Lung (tissue), 12 donors: ENCODE data around the gene CXCL16. TPM values are rescaled to one million over a fixed set of nuclear protein-coding genes. Genes with fewer than 3 reads are reported as not detected.
"Not testable (repeated sequence)": the region's sequence is repeated elsewhere in the genome, so short reads cannot be mapped to it uniquely, and the experiment has no call there.

ENCODE experiments used
- ATAC-seq: fragments of 200-7000 bp; cut with Tn5 transposase; one replicate; pipeline ENCODE4 v1.9.1; 2020; ENCODE audit warnings: moderate number of reproducible peaks; ENCODE audit not compliant: insufficient read depth, low FRiP score
- DNase-seq, 3 donors: peaks; one replicate each; pipeline ENCODE4 v3.0.0-alpha.2; 2013 to 2017
- H3K27ac ChIP-seq, 2 donors: one replicate each; pipeline ENCODE4 v1.5.1; 2013; ENCODE audit warnings: mild to moderate bottlenecking in 2 of 2, moderate library complexity in 2 of 2, control low read depth in 1 of 2, inconsistent platforms in 1 of 2, low read depth in 1 of 2, low read length in 1 of 2
- H3K27me3 ChIP-seq, 3 donors: one replicate each; pipeline ENCODE4 v1.5.1; 2013; ENCODE audit warnings: low read length in 2 of 3; ENCODE audit not compliant: control insufficient read depth in 3 of 3, insufficient read depth in 3 of 3
- H3K36me3 ChIP-seq, 4 donors: one replicate each; pipeline ENCODE4 v1.5.1; 2013; ENCODE audit warnings: low read length in 4 of 4, mild to moderate bottlenecking in 1 of 4, moderate library complexity in 1 of 4; ENCODE audit not compliant: control insufficient read depth in 4 of 4, insufficient read depth in 4 of 4
- H3K4me1 ChIP-seq, 5 donors: one replicate each; pipeline ENCODE4 v1.5.1; 2013; ENCODE audit warnings: low read length in 5 of 5, mild to moderate bottlenecking in 2 of 5, moderate library complexity in 1 of 5; ENCODE audit not compliant: control insufficient read depth in 5 of 5, insufficient read depth in 5 of 5
- H3K4me3 ChIP-seq: one replicate; pipeline ENCODE4 v1.5.1; 2013; ENCODE audit warnings: mild to moderate bottlenecking, control low read depth, moderate library complexity
- H3K9ac ChIP-seq, 2 donors: one replicate each; pipeline ENCODE4 v1.5.1; 2013; ENCODE audit warnings: low read length in 2 of 2, control low read depth in 1 of 2; ENCODE audit not compliant: insufficient read depth in 1 of 2
- H3K9me3 ChIP-seq, 4 donors: one replicate each; pipeline ENCODE4 v1.5.1; 2013; ENCODE audit warnings: low read length in 3 of 4, mild to moderate bottlenecking in 1 of 4, moderate library complexity in 1 of 4; ENCODE audit not compliant: control insufficient read depth in 4 of 4, insufficient read depth in 3 of 4
- CTCF ChIP-seq: IDR thresholded peaks from 2 replicates; pipeline ENCODE4 v1.5.1; 2012; ENCODE audit warnings: mild to moderate bottlenecking; ENCODE audit errors: control extremely low read depth, extremely low read depth
- WGBS, 2 donors: extraction: QIAGEN DNeasy Blood & Tissue Kit; methylation state at CpG; one replicate each; pipeline ENCODE4 v1.1.7; 2013; 5-methylcytosine and 5-hydroxymethylcytosine counted together
- polyA plus RNA-seq, 2 donors: library from polyadenylated mRNA; stranded (reverse); fragments of 200-250 nt; gene quantifications; one replicate each; pipeline ENCODE4 v1.2.1, GENCODE V29; 2013
- total RNA-seq, 2 donors: library from RNA; depleted of rRNA in 1 of 2; stranded (reverse); fragments of >200 nt in 1 of 2; gene quantifications; one replicate each; pipeline ENCODE4 v1.2.1, GENCODE V29; 2014 to 2021
- donor health status: control.
- donor health status: control.
- donor health status: Bipolar disorder and iron deficiency.
- donor health status: healthy.
- donor health status: DM: yes; HTN: yes; CAD: no.

CXCL16 gene
- total and polyA plus RNA-seq, 4 donors = 32.7 to 252 (median 111) TPM

- no peak overlapping the region for H3K4me3 ChIP-seq
- no peaks in the 10 kb centered on the region for H3K27me3 ChIP-seq
- WGBS, 2 donors = 44 to 59% methylated on average over 11 of the region's 11 CpGs
- no peak for TF ChIP-seq CTCF
- peaks cover 0 to 15% (median 4%) of the 10 kb centered on the region in 5 donors for H3K4me1 ChIP-seq
- no peak for ATAC-seq
- peaks cover 0 to 43% (median 5%) of the 10 kb centered on the region in 4 donors for H3K36me3 ChIP-seq
- DNase-seq = no peak
- no peak overlapping the region for H3K9ac ChIP-seq
- H3K9me3 ChIP-seq = no peaks in the 10 kb centered on the region
- peak overlapping the region in 1 of 2 donors; percentile 5 for H3K27ac ChIP-seq
Observed at GRCh38 chr17:4715063-4715744, 24.5 kb downstream of the CXCL16 start.

GRCh38 chr17:4714340-4715062, 25.2 kb downstream of the CXCL16 start:
- not testable (repeated sequence) for ATAC-seq, H3K9me3 ChIP-seq, DNase-seq, H3K4me3 ChIP-seq, H3K27me3 ChIP-seq, H3K9ac ChIP-seq
- 47 to 67% methylated on average over 6 to 9 of the region's 15 CpGs for WGBS, 2 donors
- peaks cover 0 to 37% (median 5%) of the 10 kb centered on the region in 4 donors for H3K36me3 ChIP-seq
- peak overlapping the region in 1 of 2 donors; percentile 6 for H3K27ac ChIP-seq
- H3K4me1 ChIP-seq = peaks cover 0 to 19% (median 4%) of the 10 kb centered on the region in 5 donors

GRCh38 chr17:4712526-4712925, 27.2 kb downstream of the CXCL16 start:
- DNase-seq = no peak
- Histone ChIP-seq H3K9ac (no peak overlapping the region), H3K9me3 (no peaks in the 10 kb centered on the region), H3K4me1 (peaks cover 0 to 19% (median 4%) of the 10 kb centered on the region in 5 donors), H3K27ac (no peak overlapping the region), H3K36me3 (peaks cover 0 to 23% (median 4%) of the 10 kb centered on the region in 4 donors), H3K27me3 (no peaks in the 10 kb centered on the region), H3K4me3 (no peak overlapping the region)
- no peak for ATAC-seq
- no peak for TF ChIP-seq CTCF
- WGBS, 2 donors = 74 to 79% methylated on average over 3 of the region's 3 CpGs

GRCh38 chr17:4711661-4712181, 28.0 kb downstream of the CXCL16 start:
- peaks cover 0 to 19% (median 4%) of the 10 kb centered on the region in 5 donors for H3K4me1 ChIP-seq
- peak overlapping the region in 1 of 2 donors; percentile 83 for H3K27ac ChIP-seq
- peak overlapping the region in 1 of 2 donors; percentile 32 for H3K9ac ChIP-seq
- no peak for TF ChIP-seq CTCF
- H3K9me3 ChIP-seq = no peaks in the 10 kb centered on the region
- no peaks in the 10 kb centered on the region for H3K27me3 ChIP-seq
- WGBS, 2 donors = 17 to 44% methylated on average over 6 of the region's 6 CpGs
- DNase-seq = peak in 2 of 3 donors; percentile 35 to 46
- ATAC-seq = peak; percentile 2
- peaks cover 0 to 16% (median 4%) of the 10 kb centered on the region in 4 donors for H3K36me3 ChIP-seq
- H3K4me3 ChIP-seq = no peak overlapping the region
